ENCODE measurements around the gene PIK3R2.

Gene PIK3R2

DNA sequence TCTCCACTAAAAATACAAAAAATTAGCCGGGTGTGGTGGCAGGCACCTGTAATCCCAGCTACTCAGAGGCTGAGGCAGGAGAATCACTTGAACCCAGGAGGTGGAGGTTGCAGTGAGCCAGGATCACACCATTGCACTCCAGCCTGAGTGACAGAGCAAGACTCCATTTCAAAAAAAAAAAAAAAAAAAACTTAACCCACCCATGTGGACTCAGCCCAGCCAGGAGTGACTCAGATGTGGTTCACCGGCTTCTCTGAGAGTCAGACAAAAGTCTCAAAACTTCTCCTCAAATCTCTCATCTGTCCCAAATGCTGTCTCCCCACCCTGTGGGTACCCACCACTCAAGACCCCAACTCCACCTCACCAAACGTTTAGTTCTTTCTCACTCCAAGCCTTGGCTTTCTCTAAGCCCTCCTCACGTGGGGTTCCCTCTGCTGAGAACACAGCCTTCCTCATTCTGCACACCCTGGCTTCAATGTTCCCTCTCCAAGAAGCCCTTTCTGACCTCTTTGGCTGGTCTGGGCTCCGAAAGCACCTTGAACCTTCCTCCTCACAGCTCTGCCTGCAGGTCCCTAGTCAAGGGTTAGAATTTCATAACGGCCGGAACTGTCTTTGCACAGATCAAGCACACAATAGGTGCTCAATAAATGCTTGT, 61.9 kb downstream of the PIK3R2 start:
- H3K9me3 ChIP-seq (ENCODE audit: control insufficient read depth, low read depth, low read length), result no peaks in the 10 kb centered on the region
- H3K36me3 ChIP-seq (ENCODE audit: control insufficient read depth, low read depth, low read length), result no peaks in the 10 kb centered on the region
- no peak overlapping the region for H3K9ac ChIP-seq (ENCODE audit: low read length)
- H3K4me3 ChIP-seq (ENCODE audit: low read length), result no peak overlapping the region
- no peak overlapping the region for H3K27ac ChIP-seq (ENCODE audit: low read length)
- no peaks in the 10 kb centered on the region for H3K27me3 ChIP-seq (ENCODE audit: control insufficient read depth, insufficient read depth, low read length)
- H3K4me1 ChIP-seq (ENCODE audit: control insufficient read depth, low read depth, low read length), result no peaks in the 10 kb centered on the region

- no peak overlapping the region for H3K4me3 ChIP-seq (ENCODE audit: low read length)
- H3K4me1 ChIP-seq (ENCODE audit: control insufficient read depth, low read depth, low read length), result no peaks in the 10 kb centered on the region
- no peaks in the 10 kb centered on the region for H3K27me3 ChIP-seq (ENCODE audit: control insufficient read depth, insufficient read depth, low read length)
- H3K9me3 ChIP-seq (ENCODE audit: control insufficient read depth, low read depth, low read length), result no peaks in the 10 kb centered on the region
- no peak overlapping the region for H3K27ac ChIP-seq (ENCODE audit: low read length)
- no peak overlapping the region for H3K9ac ChIP-seq (ENCODE audit: low read length)
- H3K36me3 ChIP-seq (ENCODE audit: control insufficient read depth, low read depth, low read length), result no peaks in the 10 kb centered on the region
These were observed 63.8 kb downstream of the PIK3R2 start for GRCh38 chr19:18216789-18217188.

- no peak overlapping the region for H3K9ac ChIP-seq (ENCODE audit: low read length)
- no peaks in the 10 kb centered on the region for H3K36me3 ChIP-seq (ENCODE audit: control insufficient read depth, low read depth, low read length)
- H3K4me3 ChIP-seq (ENCODE audit: low read length), result no peak overlapping the region
- H3K27me3 ChIP-seq (ENCODE audit: control insufficient read depth, insufficient read depth, low read length), result no peaks in the 10 kb centered on the region
- no peak overlapping the region for H3K27ac ChIP-seq (ENCODE audit: low read length)
- no peaks in the 10 kb centered on the region for H3K4me1 ChIP-seq (ENCODE audit: control insufficient read depth, low read depth, low read length)
- no peaks in the 10 kb centered on the region for H3K9me3 ChIP-seq (ENCODE audit: control insufficient read depth, low read depth, low read length)
These were observed 65.2 kb downstream of the PIK3R2 start for GRCh38 chr19:18218159-18218558.

- Histone ChIP-seq H3K4me1 (ENCODE audit: control insufficient read depth, low read depth, low read length) (no peaks in the 10 kb centered on the region), H3K9ac (ENCODE audit: low read length) (no peak overlapping the region), H3K36me3 (ENCODE audit: control insufficient read depth, low read depth, low read length) (no peaks in the 10 kb centered on the region), H3K4me3 (ENCODE audit: low read length) (no peak overlapping the region), H3K9me3 (ENCODE audit: control insufficient read depth, low read depth, low read length) (no peaks in the 10 kb centered on the region), H3K27ac (ENCODE audit: low read length) (no peak overlapping the region), H3K27me3 (ENCODE audit: control insufficient read depth, insufficient read depth, low read length) (no peaks in the 10 kb centered on the region)
These were observed 65.6 kb downstream of the PIK3R2 start for GRCh38 chr19:18218600-18218999.
